Lung (tissue), 12 donors: ENCODE measurements around the gene OTULINL. TPM values are rescaled to one million over a fixed set of nuclear protein-coding genes. Genes with fewer than 3 reads are reported as not detected.

ENCODE experiments used
- ATAC-seq: fragments of 200-7000 bp; cut with Tn5 transposase; one replicate; pipeline ENCODE4 v1.9.1; 2020; ENCODE audit warnings: moderate number of reproducible peaks; ENCODE audit not compliant: insufficient read depth, low FRiP score
- DNase-seq, 3 donors: peaks; one replicate each; pipeline ENCODE4 v3.0.0-alpha.2; 2013 to 2017
- H3K27ac ChIP-seq, 2 donors: one replicate each; pipeline ENCODE4 v1.5.1; 2013; ENCODE audit warnings: mild to moderate bottlenecking in 2 of 2, moderate library complexity in 2 of 2, control low read depth in 1 of 2, inconsistent platforms in 1 of 2, low read depth in 1 of 2, low read length in 1 of 2
- H3K27me3 ChIP-seq, 3 donors: one replicate each; pipeline ENCODE4 v1.5.1; 2013; ENCODE audit warnings: low read length in 2 of 3; ENCODE audit not compliant: control insufficient read depth in 3 of 3, insufficient read depth in 3 of 3
- H3K36me3 ChIP-seq, 4 donors: one replicate each; pipeline ENCODE4 v1.5.1; 2013; ENCODE audit warnings: low read length in 4 of 4, mild to moderate bottlenecking in 1 of 4, moderate library complexity in 1 of 4; ENCODE audit not compliant: control insufficient read depth in 4 of 4, insufficient read depth in 4 of 4
- H3K4me1 ChIP-seq, 5 donors: one replicate each; pipeline ENCODE4 v1.5.1; 2013; ENCODE audit warnings: low read length in 5 of 5, mild to moderate bottlenecking in 2 of 5, moderate library complexity in 1 of 5; ENCODE audit not compliant: control insufficient read depth in 5 of 5, insufficient read depth in 5 of 5
- H3K4me3 ChIP-seq: one replicate; pipeline ENCODE4 v1.5.1; 2013; ENCODE audit warnings: mild to moderate bottlenecking, control low read depth, moderate library complexity
- H3K9ac ChIP-seq, 2 donors: one replicate each; pipeline ENCODE4 v1.5.1; 2013; ENCODE audit warnings: low read length in 2 of 2, control low read depth in 1 of 2; ENCODE audit not compliant: insufficient read depth in 1 of 2
- H3K9me3 ChIP-seq, 4 donors: one replicate each; pipeline ENCODE4 v1.5.1; 2013; ENCODE audit warnings: low read length in 3 of 4, mild to moderate bottlenecking in 1 of 4, moderate library complexity in 1 of 4; ENCODE audit not compliant: control insufficient read depth in 4 of 4, insufficient read depth in 3 of 4
- CTCF ChIP-seq: IDR thresholded peaks from 2 replicates; pipeline ENCODE4 v1.5.1; 2012; ENCODE audit warnings: mild to moderate bottlenecking; ENCODE audit errors: control extremely low read depth, extremely low read depth
- WGBS, 2 donors: extraction: QIAGEN DNeasy Blood & Tissue Kit; methylation state at CpG; one replicate each; pipeline ENCODE4 v1.1.7; 2013; 5-methylcytosine and 5-hydroxymethylcytosine counted together
- polyA plus RNA-seq, 2 donors: library from polyadenylated mRNA; stranded (reverse); fragments of 200-250 nt; gene quantifications; one replicate each; pipeline ENCODE4 v1.2.1, GENCODE V29; 2013
- total RNA-seq, 2 donors: library from RNA; depleted of rRNA in 1 of 2; stranded (reverse); fragments of >200 nt in 1 of 2; gene quantifications; one replicate each; pipeline ENCODE4 v1.2.1, GENCODE V29; 2014 to 2021
- donor health status: control.
- donor health status: control.
- donor health status: Bipolar disorder and iron deficiency.
- donor health status: healthy.
- donor health status: DM: yes; HTN: yes; CAD: no.

The OTULINL gene
- total and polyA plus RNA-seq, 4 donors = 19.7 to 59.9 (median 30.0) TPM

GRCh38 chr5:14588758-14589543 is 7.4 kb downstream of the OTULINL start:
- Histone ChIP-seq H3K27ac (peak overlapping the region in 1 of 2 donors; percentile 83), H3K4me1 (peaks cover 0 to 6% (median 0%) of the 10 kb centered on the region in 5 donors), H3K9ac (no peak overlapping the region), H3K27me3 (no peaks in the 10 kb centered on the region), H3K4me3 (no peak overlapping the region), H3K9me3 (no peaks in the 10 kb centered on the region), H3K36me3 (no peaks in the 10 kb centered on the region)
- WGBS, 2 donors = 59 to 67% methylated on average over 10 of the region's 10 CpGs
- peak; percentile 75 for ATAC-seq
- TF ChIP-seq CTCF = no peak
- DNase-seq = no peak

DNA sequence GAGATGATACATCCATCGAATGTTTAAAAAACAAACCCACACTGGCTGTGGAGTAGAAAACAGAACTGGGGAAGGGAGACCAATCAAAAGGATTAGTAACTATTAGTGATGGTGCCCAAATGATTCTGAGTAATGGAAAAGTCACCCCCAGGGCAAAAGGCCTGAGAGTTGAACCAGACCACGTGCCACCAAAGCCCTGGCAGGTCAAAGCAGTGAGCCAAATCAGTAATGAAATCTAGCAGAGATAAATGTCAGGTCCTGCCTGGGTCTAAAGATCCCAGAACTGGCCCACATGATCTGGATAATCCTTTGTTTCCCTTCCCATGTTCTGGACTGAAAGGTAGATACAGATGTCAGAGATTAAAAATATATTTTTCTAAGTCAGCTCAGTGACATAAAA is 9.4 kb downstream of the OTULINL start:
- Histone ChIP-seq H3K27ac (no peak overlapping the region), H3K9me3 (no peaks in the 10 kb centered on the region), H3K27me3 (no peaks in the 10 kb centered on the region), H3K36me3 (no peaks in the 10 kb centered on the region), H3K9ac (no peak overlapping the region), H3K4me3 (no peak overlapping the region), H3K4me1 (peaks cover 0 to 8% (median 0%) of the 10 kb centered on the region in 5 donors)
- 86 to 94% methylated on average over 2 of the region's 2 CpGs for WGBS, 2 donors
- TF ChIP-seq CTCF = no peak
- DNase-seq (no peak), ATAC-seq (no peak)

DNA sequence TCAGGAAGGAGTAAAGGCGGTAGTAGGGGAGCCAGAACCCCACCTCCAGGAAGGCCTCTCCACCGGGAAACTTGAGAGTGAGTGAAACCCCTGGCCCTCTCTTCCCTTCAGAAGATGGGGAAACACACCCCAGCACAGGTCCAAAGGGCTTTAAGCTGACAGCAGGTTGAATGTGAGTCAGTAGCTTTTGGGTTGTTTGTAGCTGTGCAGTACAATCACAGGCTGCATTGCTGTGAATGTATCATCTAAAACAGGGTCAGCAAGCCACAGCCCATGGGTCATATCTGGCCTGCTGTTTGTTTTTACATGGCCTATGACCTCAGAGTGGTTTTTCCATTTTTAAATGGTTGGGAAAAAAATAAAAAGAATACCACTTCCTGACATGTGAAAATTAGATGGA is 10.0 kb downstream of the OTULINL start:
- 52 to 76% methylated on average over 2 of the region's 2 CpGs for WGBS, 2 donors
- no peak for TF ChIP-seq CTCF
- H3K27ac ChIP-seq = no peak overlapping the region

More for the DNA sequence above, 10.0 kb downstream of the OTULINL start:
- DNase-seq (no peak), ATAC-seq (no peak)
- Histone ChIP-seq H3K27me3 (no peaks in the 10 kb centered on the region), H3K36me3 (no peaks in the 10 kb centered on the region), H3K9ac (no peak overlapping the region), H3K4me3 (no peak overlapping the region), H3K9me3 (no peaks in the 10 kb centered on the region), H3K4me1 (peaks cover 0 to 8% (median 0%) of the 10 kb centered on the region in 5 donors)
